ENCODE results near the gene SGMS2. TPM values are rescaled to one million over a fixed set of nuclear protein-coding genes. Genes with fewer than 3 reads are reported as not detected.

SGMS2 gene
- total and polyA plus RNA-seq, 9 of the 15 experiments (the other 6 are each of a cell fraction or from before 2014, with no cell fraction given) = 0.07 to 0.25 (median 0.11) TPM; not detected in 5

- H3K9ac ChIP-seq (ENCODE audit: insufficient read depth in 1 of 2, low read depth in 2 of 2, low read length in 2 of 2) = no peak overlapping the region
- FAIRE-seq = no peak
- H4K20me1 ChIP-seq (replicated peaks; ENCODE audit: control insufficient read depth, insufficient read depth, low read length) = no peaks in the 10 kb centered on the region
- no peak overlapping the region for H3K4me3 ChIP-seq
- no peaks in the 10 kb centered on the region for H3K4me1 ChIP-seq (replicated peaks in 1 of 2; ENCODE audit: control insufficient read depth in 2 of 2, insufficient read depth in 2 of 2, low read length in 2 of 2)
- H3K9me1 ChIP-seq (ENCODE audit: control insufficient read depth, insufficient read depth, low read length) = no peaks in the 10 kb centered on the region
- no peaks in the 10 kb centered on the region for H3K79me2 ChIP-seq (ENCODE audit: control insufficient read depth, insufficient read depth, low read length)
- ChIA-PET CTCF (ENCODE audit: low intra/inter-chr PET ratio) (no interaction called here), POLR2A (interaction anchor here (0.7 kb wide), 1 partner anchor 1590 kb away, joined by 3 read pairs; no protein-coding TSS in a partner anchor)
- no peak for ATAC-seq
- intact Hi-C loops (cut with micrococcal nuclease) = no loop called here
- BruUV-seq (replicated peaks) = no TSS peak
- no peak for DNase-seq (ENCODE audit: extremely low read depth in 1 of 4, low spot score in 3 of 4)
- no peak overlapping the region for H2AFZ ChIP-seq (ENCODE audit: low read depth, low read length)
- in situ Hi-C loops (cut with MboI) = loop anchor here (25.0 kb wide), 1 partner anchor 146 kb away; no protein-coding TSS in a partner anchor
- peaks cover 0 to 2% of the 10 kb centered on the region in 2 experiments; a peak in 1 of 5 replicates for H3K27me3 ChIP-seq (ENCODE audit: control insufficient read depth in 2 of 2, insufficient read depth in 2 of 2, low read length in 2 of 2)
- no peaks in the 10 kb centered on the region for H3K36me3 ChIP-seq (ENCODE audit: control insufficient read depth, insufficient read depth, low read length)
- TF ChIP-seq SMAD2 (IDR thresholded peaks at IDR 0.05; ENCODE audit: low read depth, low read length) (no peak), ID3 (CRISPR knock-in tag; IDR thresholded peaks at IDR 0.05) (no peak), ID3 (tag; IDR thresholded peaks at IDR 0.05) (no peak), KHSRP (IDR thresholded peaks at IDR 0.05) (no peak), ZNF143 (CRISPR knock-in tag; IDR thresholded peaks at IDR 0.05) (no peak), ERF (CRISPR knock-in tag; IDR thresholded peaks at IDR 0.05) (no peak), POLR2G (IDR thresholded peaks at IDR 0.05; ENCODE audit: low read depth, low read length) (no peak), GTF2A2 (tag; IDR thresholded peaks at IDR 0.05) (no peak), ZNF592 (IDR thresholded peaks at IDR 0.05) (no peak), THRA (IDR thresholded peaks at IDR 0.05) (no peak), ZMIZ1 (IDR thresholded peaks at IDR 0.05; ENCODE audit: low read depth in 2 of 2, low read length in 2 of 2) (no peak), EP300 (IDR thresholded peaks at IDR 0.05; ENCODE audit: low read length) (no peak), ZNF12 (CRISPR knock-in tag; IDR thresholded peaks at IDR 0.05) (no peak), TCF7L2 (IDR thresholded peaks at IDR 0.05; ENCODE audit: low read depth, low read length) (no peak)
- H3K27ac ChIP-seq (ENCODE audit: extremely low read depth, low read depth, low read length) = no peak overlapping the region
- H3K4me2 ChIP-seq (ENCODE audit: insufficient read depth, low read length) = no peak overlapping the region
- no peaks in the 10 kb centered on the region for H3K9me3 ChIP-seq (replicated peaks; ENCODE audit: control insufficient read depth, insufficient read depth, low read depth, low read length)
- WGBS (ENCODE audit: insufficient coverage, low coverage, missing lambda C conversion rate) = 3% methylated on average over 7 of the region's 7 CpGs
Observed at GRCh38 chr4:107908377-107908776, 83.6 kb downstream of the SGMS2 start.
